OCI-LY3 (cell line): Measurements from ENCODE around the gene CDX1.

Source experiments
- H2AFZ ChIP-seq: fragments of 200-600, 300-600 bp; shearing (Covaris generic); 2 replicates; pipeline ENCODE4 v1.6.0; 2014; ENCODE audit warnings: antibody characterized with exemption, low read depth, low read length
- H3K27ac ChIP-seq: fragments of 200-600, 300-600 bp; sonication (generic); 2 replicates; pipeline ENCODE4 v1.5.1; 2014; ENCODE audit warnings: mild to moderate bottlenecking, low read length, moderate library complexity, mixed read lengths
- H3K27me3 ChIP-seq: fragments of 200-600, 300-600 bp; sonication (generic); 2 replicates; pipeline ENCODE4 v1.6.1; 2014; ENCODE audit warnings: low read depth, low read length, mixed read lengths
- H3K36me3 ChIP-seq: fragments of 200-600, 300-600 bp; sonication (generic); replicated peaks from 2 replicates; pipeline ENCODE3; 2014; ENCODE audit warnings: low read depth, low read length, mixed read lengths
- H3K4me1 ChIP-seq: fragments of 300-600, 200-600 bp; sonication (generic); 2 replicates; pipeline ENCODE4 v1.6.1; 2014; ENCODE audit warnings: low read length, mixed read lengths
- H3K4me2 ChIP-seq: fragments of 200-600, 300-600 bp; sonication (generic); 2 replicates; pipeline ENCODE4 v1.6.1; 2014; ENCODE audit warnings: low read length, mixed read lengths
- H3K4me3 ChIP-seq: fragments of 300-600, 200-600 bp; sonication (generic); 2 replicates; pipeline ENCODE4 v1.5.1; 2014; ENCODE audit warnings: antibody characterized with exemption, mild to moderate bottlenecking, low read length, moderate library complexity
- H3K79me2 ChIP-seq: fragments of 300-600, 200-600 bp; shearing (Covaris generic); 2 replicates; pipeline ENCODE4 v1.6.1; 2014; ENCODE audit warnings: mild to moderate bottlenecking, low read length, mixed read lengths
- H3K9ac ChIP-seq: fragments of 300-600, 200-600 bp; shearing (Covaris generic); 2 replicates; pipeline ENCODE4 v1.6.0; 2014; ENCODE audit warnings: mild to moderate bottlenecking, low read length, moderate library complexity
- H3K9me3 ChIP-seq: fragments of 200-600, 300-600 bp; shearing (Covaris generic); 2 replicates; pipeline ENCODE4 v1.6.1; 2014; ENCODE audit warnings: low read length, mixed read lengths; ENCODE audit not compliant: insufficient read depth
- H4K20me1 ChIP-seq: fragments of 200-600, 300-600 bp; sonication (generic); 2 replicates; pipeline ENCODE4 v1.6.1; 2016; ENCODE audit warnings: low read length, mixed read lengths; ENCODE audit not compliant: insufficient read depth
- CTCF ChIP-seq: fragments of 200-600, 300-600 bp; sonication (generic); IDR thresholded peaks from 2 replicates; pipeline ENCODE4 v1.5.1; 2014; ENCODE audit warnings: antibody characterized with exemption, low read length, low read depth
- EZH2phosphoT487 ChIP-seq: fragments of 200-600 bp; shearing (Covaris generic); IDR thresholded peaks from 2 replicates; pipeline ENCODE4 v1.6.1; 2018; ENCODE audit warnings: antibody characterized with exemption, mixed run types, low read depth

The CDX1 gene

GRCh38 chr5:150197476-150197875, 30.9 kb downstream of the CDX1 start:
- no peak overlapping the region for H3K9ac ChIP-seq
- no peak overlapping the region for H2AFZ ChIP-seq
- no peaks in the 10 kb centered on the region for H3K79me2 ChIP-seq
- no peak overlapping the region for H3K4me2 ChIP-seq
- H3K4me3 ChIP-seq, result no peak overlapping the region
- no peaks in the 10 kb centered on the region for H3K4me1 ChIP-seq
- TF ChIP-seq CTCF, result no peak
- TF ChIP-seq EZH2phosphoT487, result no peak
- no peaks in the 10 kb centered on the region for H3K36me3 ChIP-seq
- H3K9me3 ChIP-seq, result no peaks in the 10 kb centered on the region
- H3K27me3 ChIP-seq, result peaks cover 5% of the 10 kb centered on the region; the same call in 1 of the 2 replicates
- no peak overlapping the region for H3K27ac ChIP-seq
- no peaks in the 10 kb centered on the region for H4K20me1 ChIP-seq

- H3K79me2 ChIP-seq, result no peaks in the 10 kb centered on the region
- no peak overlapping the region for H3K4me3 ChIP-seq
- H3K4me1 ChIP-seq, result no peaks in the 10 kb centered on the region
- H3K4me2 ChIP-seq, result no peak overlapping the region
- no peak overlapping the region for H3K27ac ChIP-seq
- no peak overlapping the region for H3K9ac ChIP-seq
- H4K20me1 ChIP-seq, result no peaks in the 10 kb centered on the region
- TF ChIP-seq EZH2phosphoT487, result no peak
- no peak for TF ChIP-seq CTCF
- no peaks in the 10 kb centered on the region for H3K36me3 ChIP-seq
- no peaks in the 10 kb centered on the region for H3K9me3 ChIP-seq
- H3K27me3 ChIP-seq, result peaks cover 5% of the 10 kb centered on the region; the same call in 1 of the 2 replicates
- no peak overlapping the region for H2AFZ ChIP-seq
These were observed 35.9 kb downstream of the CDX1 start for GRCh38 chr5:150202501-150202900.

GRCh38 chr5:150203832-150204589, 37.4 kb downstream of the CDX1 start:
- no peak overlapping the region for H3K4me3 ChIP-seq
- no peak overlapping the region for H3K27ac ChIP-seq
- no peaks in the 10 kb centered on the region for H3K4me1 ChIP-seq
- TF ChIP-seq CTCF (no peak), EZH2phosphoT487 (no peak)
- H3K27me3 ChIP-seq, result peaks cover 5% of the 10 kb centered on the region; the same call in 1 of the 2 replicates
- H3K9ac ChIP-seq, result no peak overlapping the region
- no peaks in the 10 kb centered on the region for H3K79me2 ChIP-seq
- no peaks in the 10 kb centered on the region for H3K36me3 ChIP-seq
- H3K4me2 ChIP-seq, result no peak overlapping the region
- H3K9me3 ChIP-seq, result no peaks in the 10 kb centered on the region
- no peak overlapping the region for H2AFZ ChIP-seq
- no peaks in the 10 kb centered on the region for H4K20me1 ChIP-seq

GRCh38 chr5:150204590-150204960, 38.0 kb downstream of the CDX1 start:
- no peaks in the 10 kb centered on the region for H4K20me1 ChIP-seq
- peaks cover 4% of the 10 kb centered on the region; the same call in 1 of the 2 replicates for H3K27me3 ChIP-seq
- no peaks in the 10 kb centered on the region for H3K9me3 ChIP-seq
- H3K9ac ChIP-seq, result no peak overlapping the region
- no peak for TF ChIP-seq CTCF
- no peak for TF ChIP-seq EZH2phosphoT487
- H3K4me3 ChIP-seq, result no peak overlapping the region
- H3K79me2 ChIP-seq, result no peaks in the 10 kb centered on the region
- no peak overlapping the region for H2AFZ ChIP-seq
- no peaks in the 10 kb centered on the region for H3K4me1 ChIP-seq
- no peaks in the 10 kb centered on the region for H3K36me3 ChIP-seq
- no peak overlapping the region for H3K27ac ChIP-seq
- no peak overlapping the region for H3K4me2 ChIP-seq
